Natural killer cell treated with Interleukin-12 subunit alpha and Interleukin-12 subunit beta and Interleukin-15 and Interleukin-18, amount 100 ng/mL, for 72 hours (primary cell): ENCODE results near the gene XXYLT1. TPM values are rescaled to one million over a fixed set of nuclear protein-coding genes. Genes with fewer than 3 reads are reported as not detected.

ENCODE experiments used
- ATAC-seq, 2 donors: fragments of 150-1000 bp; cut with Tn5 transposase in 1 of 2; sonication (Bioruptor Pico), chemical (Tn5 transposase) in 1 of 2; 2 replicates each; pipeline ENCODE4 v1.10.0; 2021
- DNase-seq: peaks from one replicate; pipeline ENCODE4 v3.0.0; 2022; ENCODE audit warnings: low spot score
- H3K27ac Mint-ChIP-seq, 2 donors: 1 replicate in 1 of 2; 2 replicates in 1 of 2; pipeline ENCODE4 v1.8.0; 2022; ENCODE audit warnings: mixed read lengths in 2 of 2, mild to moderate bottlenecking in 1 of 2, moderate library complexity in 1 of 2
- H3K27me3 Mint-ChIP-seq, 2 donors: 1 replicate in 1 of 2; 2 replicates in 1 of 2; pipeline ENCODE4 v1.8.0; 2022; ENCODE audit warnings: mixed read lengths in 2 of 2
- H3K36me3 Mint-ChIP-seq: one replicate; pipeline ENCODE4 v1.8.0; 2022; ENCODE audit warnings: mixed read lengths
- H3K4me1 Mint-ChIP-seq, 2 donors: 1 replicate in 1 of 2; 2 replicates in 1 of 2; pipeline ENCODE4 v1.8.0; 2022; ENCODE audit warnings: low read depth in 2 of 2, mixed read lengths in 2 of 2, mild to moderate bottlenecking in 1 of 2
- H3K4me3 Mint-ChIP-seq: one replicate; pipeline ENCODE4 v1.8.0; 2022; ENCODE audit warnings: mixed read lengths
- H3K9me3 Mint-ChIP-seq: 2 replicates; pipeline ENCODE4 v1.8.0; 2022; ENCODE audit warnings: mixed read lengths
- total RNA-seq, 2 donors: library from RNA; stranded (reverse); gene quantifications; one replicate each; pipeline ENCODE4 v1.2.3, GENCODE V29; 2022

The XXYLT1 gene
- total RNA-seq, 2 donors from 2014 or later: 10.5 to 16.2 TPM

DNA sequence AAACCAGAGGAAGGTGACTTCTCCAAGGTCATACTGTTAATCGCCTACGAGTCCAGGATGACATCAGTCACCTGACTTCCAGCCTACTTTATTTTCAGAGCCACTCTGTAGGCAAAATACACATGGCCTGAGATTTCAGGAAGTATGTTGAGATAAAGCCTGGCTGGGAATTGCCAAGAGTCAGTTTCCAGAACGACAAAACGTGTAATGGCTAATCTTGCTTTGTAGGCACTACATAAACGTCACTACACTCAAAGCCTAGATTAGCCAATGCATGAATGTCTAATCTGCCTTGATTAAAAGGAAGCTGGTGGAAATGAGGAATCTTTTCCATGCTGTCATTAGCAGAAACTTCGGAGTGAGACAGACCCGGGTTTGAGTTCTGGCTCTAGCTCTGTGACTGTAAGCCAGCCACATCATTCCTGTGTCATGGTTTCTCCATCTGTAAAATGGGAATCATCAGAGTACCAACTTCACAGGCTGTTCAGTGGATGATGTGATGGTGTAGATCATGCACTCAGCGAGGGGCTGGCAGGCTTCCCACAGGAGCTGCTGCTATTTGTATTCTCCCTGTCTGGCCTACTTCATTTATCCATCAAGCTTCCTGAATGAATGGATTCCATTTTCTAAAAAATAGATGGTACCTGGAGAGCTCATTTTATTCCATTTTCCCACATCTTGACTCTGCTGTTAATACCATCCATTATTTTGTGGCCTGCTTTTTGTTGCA, 241.9 kb downstream of the XXYLT1 start:
- Mint-ChIP-seq H3K36me3 (no peaks in the 10 kb centered on the region), H3K27ac (no peak overlapping the region), H3K27me3 (no peaks in the 10 kb centered on the region), H3K4me3 (no peak overlapping the region), H3K4me1 (no peaks in the 10 kb centered on the region), H3K9me3 (no peaks in the 10 kb centered on the region)
- DNase-seq (no peak), ATAC-seq (no peak)

DNA sequence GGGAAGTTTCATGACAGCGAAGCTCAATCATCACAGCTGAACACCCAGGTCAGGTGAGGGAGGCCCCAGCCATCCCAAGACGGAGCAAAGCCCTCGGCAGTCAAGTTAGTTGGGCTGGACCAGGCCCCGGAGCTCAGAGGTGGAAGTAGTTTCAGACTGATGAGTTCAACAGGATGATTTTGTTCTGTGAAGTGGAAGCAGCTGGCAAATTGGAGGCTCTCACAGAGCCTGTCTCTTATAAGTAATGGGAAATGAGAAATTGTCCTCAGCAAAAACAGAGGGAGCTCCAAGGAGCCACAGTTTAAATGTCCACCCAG, 245.1 kb downstream of the XXYLT1 start:
- Mint-ChIP-seq H3K36me3 (no peaks in the 10 kb centered on the region), H3K27me3 (peaks cover 0 to 5% of the 10 kb centered on the region in 2 donors), H3K9me3 (no peaks in the 10 kb centered on the region), H3K27ac (no peak overlapping the region), H3K4me3 (no peak overlapping the region), H3K4me1 (no peaks in the 10 kb centered on the region)
- DNase-seq: no peak
- no peak for ATAC-seq

DNA sequence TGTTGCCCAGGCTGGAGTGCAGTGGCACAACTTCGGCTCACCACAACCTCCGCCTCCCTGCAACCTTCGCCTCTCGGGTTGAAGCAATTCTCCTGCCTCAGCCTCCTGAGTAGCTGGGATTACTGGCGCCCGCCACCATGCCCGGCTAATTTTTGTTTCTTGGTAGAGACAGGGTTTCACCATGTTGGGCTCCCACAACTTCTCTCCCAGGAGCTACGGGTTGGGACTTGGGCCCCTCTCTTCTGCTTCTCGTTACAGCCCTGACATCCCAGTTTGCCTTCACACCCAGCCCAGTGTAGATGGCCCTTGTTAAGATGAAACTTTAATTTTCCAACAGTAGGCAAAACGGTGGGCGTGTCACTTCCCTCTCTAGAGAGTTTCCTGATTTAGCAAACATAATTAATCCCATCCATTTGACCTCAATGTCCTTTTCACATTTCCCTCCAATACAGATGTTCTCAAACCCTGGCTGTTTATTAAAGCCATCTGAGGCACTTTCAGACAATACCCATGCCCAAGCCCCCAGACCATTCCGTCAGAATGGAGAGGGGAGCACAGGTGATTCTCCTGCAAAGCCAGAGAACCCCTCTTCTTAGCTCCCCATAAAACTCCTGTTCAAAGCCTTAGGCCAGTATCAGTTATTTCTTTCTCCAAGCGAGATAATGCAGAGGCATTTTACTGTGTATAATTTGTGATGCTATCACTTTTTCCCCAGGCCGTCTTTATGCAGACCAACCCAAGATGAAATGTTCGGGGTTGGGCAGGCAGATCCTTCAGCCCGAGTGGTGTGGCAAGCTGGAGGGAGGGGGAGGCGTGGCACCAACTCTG, 245.7 kb downstream of the XXYLT1 start:
- Mint-ChIP-seq H3K27ac (no peak overlapping the region), H3K4me1 (no peaks in the 10 kb centered on the region), H3K36me3 (no peaks in the 10 kb centered on the region), H3K9me3 (no peaks in the 10 kb centered on the region), H3K27me3 (peaks cover 2 to 6% of the 10 kb centered on the region in 2 donors), H3K4me3 (no peak overlapping the region)
- no peak for DNase-seq
- no peak for ATAC-seq

DNA sequence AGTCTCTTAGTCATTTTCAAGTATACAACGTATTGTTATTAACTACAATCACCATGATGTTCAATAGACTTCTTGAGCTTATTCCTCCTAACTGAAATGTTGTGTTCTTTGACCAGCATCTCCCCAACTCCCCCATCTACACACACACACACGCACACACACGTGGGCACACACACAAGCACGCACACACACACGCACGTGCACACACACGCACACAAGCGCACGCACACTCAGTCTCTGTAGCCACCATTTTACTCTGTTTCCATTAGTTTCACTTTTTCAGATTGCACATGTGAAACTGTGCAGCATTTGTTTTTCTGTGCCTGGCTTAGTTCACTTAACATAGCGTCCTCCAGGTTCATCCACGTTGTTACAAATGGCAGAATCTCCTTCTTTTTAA, 247.0 kb downstream of the XXYLT1 start:
- H3K4me1 Mint-ChIP-seq: no peaks in the 10 kb centered on the region
- H3K36me3 Mint-ChIP-seq: no peaks in the 10 kb centered on the region
- H3K9me3 Mint-ChIP-seq: no peaks in the 10 kb centered on the region
- no peak overlapping the region for H3K4me3 Mint-ChIP-seq
- no peak overlapping the region for H3K27ac Mint-ChIP-seq
- ATAC-seq (no peak), DNase-seq (no peak)
- H3K27me3 Mint-ChIP-seq: peaks cover 13 to 15% of the 10 kb centered on the region in 2 donors

DNA sequence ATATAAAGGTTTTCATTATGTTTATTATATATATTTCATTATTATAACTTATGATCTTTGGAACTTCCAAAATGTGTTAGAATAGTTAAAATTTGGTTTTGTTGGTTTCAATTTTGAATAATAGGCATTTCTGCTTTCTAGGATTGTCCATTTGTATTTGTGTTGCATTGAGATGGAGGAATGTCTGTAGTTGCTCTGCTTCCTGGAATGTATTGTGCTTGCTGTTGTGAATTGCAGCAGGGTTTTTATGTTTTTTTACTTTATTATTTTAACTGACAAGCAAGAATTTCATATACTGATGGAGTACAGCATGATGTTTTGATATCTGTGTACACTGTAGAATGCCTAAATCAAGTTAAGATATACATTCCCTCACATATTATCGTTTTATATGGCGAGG, 247.4 kb downstream of the XXYLT1 start:
- DNase-seq (no peak), ATAC-seq (no peak)
- H3K4me3 Mint-ChIP-seq: no peak overlapping the region
- H3K4me1 Mint-ChIP-seq: no peaks in the 10 kb centered on the region
- H3K27me3 Mint-ChIP-seq: peaks cover 14 to 19% of the 10 kb centered on the region in 2 donors
- H3K27ac Mint-ChIP-seq: no peak overlapping the region
- H3K9me3 Mint-ChIP-seq: no peaks in the 10 kb centered on the region
- H3K36me3 Mint-ChIP-seq: no peaks in the 10 kb centered on the region

DNA sequence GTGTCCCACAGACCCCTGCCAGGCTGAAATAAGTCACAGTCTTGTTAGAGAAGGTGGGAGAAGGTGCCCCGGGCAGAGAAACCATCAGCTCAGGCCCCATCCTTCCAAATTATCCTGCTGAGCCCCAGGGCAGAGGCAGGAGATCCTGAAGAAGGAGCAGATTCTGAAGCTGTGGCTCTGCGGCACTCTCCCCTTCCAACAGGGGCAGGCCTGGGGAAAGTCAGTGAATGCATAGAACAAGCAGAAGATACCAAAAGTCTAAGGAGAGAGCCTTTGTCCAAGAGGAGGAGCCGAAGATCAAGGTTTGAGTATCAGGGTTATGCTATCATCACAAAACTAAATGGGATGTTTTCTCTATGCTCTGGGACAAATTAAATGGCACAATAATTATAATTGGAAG, 249.3 kb downstream of the XXYLT1 start:
- no peaks in the 10 kb centered on the region for H3K36me3 Mint-ChIP-seq
- no peak overlapping the region for H3K27ac Mint-ChIP-seq
- H3K4me1 Mint-ChIP-seq: no peaks in the 10 kb centered on the region
- no peaks in the 10 kb centered on the region for H3K9me3 Mint-ChIP-seq
- ATAC-seq (no peak), DNase-seq (no peak)
- peaks cover 21 to 34% of the 10 kb centered on the region in 2 donors for H3K27me3 Mint-ChIP-seq
- no peak overlapping the region for H3K4me3 Mint-ChIP-seq

DNA sequence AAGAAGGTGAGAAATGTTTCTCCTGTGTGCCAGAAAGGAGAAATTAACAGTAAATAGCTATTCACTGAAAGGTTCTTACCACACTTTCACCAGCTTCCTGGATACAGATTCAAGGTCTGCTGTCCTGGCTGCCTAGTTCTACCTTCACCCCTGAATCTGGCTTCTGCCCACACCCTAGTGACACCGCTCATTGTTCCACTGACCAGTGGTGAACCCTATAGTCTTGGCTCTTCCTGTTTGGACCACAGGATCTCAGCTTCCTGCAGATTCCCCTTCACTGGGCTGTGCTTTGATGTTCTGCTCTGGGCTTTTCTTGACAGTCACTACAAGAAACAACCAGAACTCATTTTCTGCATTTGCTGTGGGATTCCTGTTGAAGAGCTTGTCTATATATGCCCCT, 250.0 kb downstream of the XXYLT1 start:
- DNase-seq (no peak), ATAC-seq (no peak)
- Mint-ChIP-seq H3K27ac (peak overlapping the region in 1 of 2 donors; percentile 13), H3K4me1 (no peaks in the 10 kb centered on the region), H3K27me3 (peaks cover 23 to 34% of the 10 kb centered on the region in 2 donors), H3K4me3 (no peak overlapping the region), H3K9me3 (no peaks in the 10 kb centered on the region), H3K36me3 (no peaks in the 10 kb centered on the region)

DNA sequence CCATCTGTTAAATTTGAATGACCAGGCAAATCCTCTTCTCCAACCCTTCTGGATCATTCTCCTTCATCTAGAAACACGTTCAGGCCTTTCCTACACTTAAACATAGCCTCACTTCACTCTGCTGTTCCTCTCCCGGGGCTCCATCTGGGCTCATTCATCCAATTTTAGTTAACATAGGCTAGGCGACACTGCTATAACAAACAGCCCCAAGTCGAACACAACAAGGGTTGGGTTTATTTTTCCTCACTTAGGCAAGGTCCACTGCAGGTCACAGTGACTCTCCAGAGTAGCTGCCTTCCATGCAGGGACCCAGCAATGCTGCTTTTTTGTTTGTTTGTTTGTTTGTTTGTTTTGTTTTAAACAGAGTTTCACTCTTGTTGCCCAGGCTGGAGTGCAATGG, 250.8 kb downstream of the XXYLT1 start:
- no peaks in the 10 kb centered on the region for H3K36me3 Mint-ChIP-seq
- no peak overlapping the region for H3K4me3 Mint-ChIP-seq
- H3K27me3 Mint-ChIP-seq: peaks cover 23 to 34% of the 10 kb centered on the region in 2 donors
- DNase-seq (no peak), ATAC-seq (no peak)
- H3K9me3 Mint-ChIP-seq: no peaks in the 10 kb centered on the region
- no peak overlapping the region for H3K27ac Mint-ChIP-seq
- no peaks in the 10 kb centered on the region for H3K4me1 Mint-ChIP-seq

DNA sequence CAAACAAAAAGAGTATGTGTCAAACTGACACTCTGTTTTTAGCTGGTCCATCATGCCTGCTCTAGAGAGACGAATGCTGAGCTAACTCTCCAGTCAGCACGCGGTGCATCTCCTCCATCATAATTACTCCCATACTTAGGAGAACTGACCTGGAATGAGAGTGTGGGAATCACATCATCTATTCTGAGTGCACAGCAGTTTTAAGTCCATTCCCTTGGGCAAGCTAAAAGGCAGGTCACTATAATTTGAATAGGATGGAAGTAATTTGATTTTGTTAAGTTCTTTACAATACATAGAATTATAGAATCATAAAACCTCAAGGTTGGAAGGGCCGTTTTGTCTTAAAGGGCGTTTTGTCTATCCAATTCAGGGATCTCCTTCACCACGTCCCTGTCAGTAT, 251.6 kb downstream of the XXYLT1 start:
- ATAC-seq (no peak), DNase-seq (no peak)
- Mint-ChIP-seq H3K36me3 (no peaks in the 10 kb centered on the region), H3K27me3 (peaks cover 23 to 41% of the 10 kb centered on the region in 2 donors), H3K9me3 (no peaks in the 10 kb centered on the region), H3K4me3 (no peak overlapping the region), H3K4me1 (peaks cover 4 to 6% of the 10 kb centered on the region in 2 donors), H3K27ac (no peak overlapping the region)

Other genes starting within 250 kb of the XXYLT1 start
- gene ACAP2, start 171.9 kb upstream of the XXYLT1 start, total RNA-seq: 10 to 100 TPM; 48.1 to 60.0 TPM